ENCODE data around the gene ZC3H12A.

ZC3H12A gene

DNA sequence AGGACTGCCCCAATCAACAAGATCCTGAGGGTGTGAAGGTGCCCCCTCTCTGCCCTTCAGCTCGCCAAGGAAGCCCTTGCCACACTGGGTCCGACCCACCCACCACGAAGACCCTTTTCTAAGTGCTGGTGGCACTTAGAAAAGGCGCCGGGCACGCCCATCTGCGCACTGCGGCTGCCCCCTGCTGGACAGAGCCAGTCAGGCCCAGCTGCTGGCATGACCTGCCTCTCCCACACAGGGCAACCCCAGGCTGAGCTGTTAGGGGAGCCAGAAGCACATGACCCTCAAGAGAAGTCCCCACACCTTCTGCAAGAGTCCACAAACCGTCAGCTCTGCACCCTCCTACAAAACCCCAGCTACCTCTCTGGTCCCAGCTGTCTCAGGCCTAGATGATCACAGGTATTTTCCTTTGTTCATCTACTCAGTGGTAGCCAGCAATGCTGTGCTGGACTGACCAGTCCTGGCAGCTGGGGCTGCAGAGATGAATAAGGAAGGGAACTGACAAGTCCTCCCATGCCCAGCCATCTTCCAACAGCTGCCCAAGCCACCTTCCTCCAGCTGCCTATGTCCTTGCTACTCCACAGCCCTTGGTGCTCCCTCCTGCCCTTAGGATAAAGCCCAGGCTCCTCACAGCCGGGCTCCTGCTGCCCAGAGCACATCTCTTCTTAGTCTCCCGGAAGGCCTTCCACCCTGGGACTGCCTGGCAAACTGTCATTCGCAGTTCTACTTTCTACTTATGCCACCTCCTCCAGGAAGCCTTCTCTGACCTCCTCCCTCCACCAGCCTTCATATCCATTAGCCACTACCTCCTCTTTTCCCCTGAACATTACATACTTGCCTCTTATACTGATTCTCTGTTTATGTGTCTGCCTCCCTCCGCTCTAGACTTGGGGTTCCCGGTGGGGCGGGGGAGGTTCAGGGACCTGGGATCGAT, 39.8 kb upstream of the ZC3H12A start:
- no peak overlapping the region for H3K4me3 ChIP-seq (ENCODE audit: insufficient read length, low read depth)
- DNase-seq (ENCODE audit: low read depth, low spot score): peak; percentile 72
- H3K9ac ChIP-seq (ENCODE audit: insufficient read length, low read depth): peak overlapping the region; percentile 12
- H3K9me3 ChIP-seq (ENCODE audit: insufficient read depth, low read length): no peaks in the 10 kb centered on the region
- peaks cover 9% of the 10 kb centered on the region for H3K27me3 ChIP-seq (ENCODE audit: insufficient read depth, insufficient read length)
- H3K36me3 ChIP-seq (ENCODE audit: insufficient read depth, insufficient read length, low read length): no peaks in the 10 kb centered on the region
- TF ChIP-seq ZNF274 (IDR thresholded peaks at IDR 0.05; ENCODE audit: low read depth, low read length): no peak
- TF ChIP-seq YY1 (IDR thresholded peaks at IDR 0.05; ENCODE audit: insufficient read depth, insufficient read length): no peak
- TF ChIP-seq SUZ12 (IDR thresholded peaks at IDR 0.05; ENCODE audit: extremely low read depth, insufficient read depth, insufficient read length): no peak
- peaks cover 37% of the 10 kb centered on the region for H3K4me1 ChIP-seq (ENCODE audit: insufficient read depth, insufficient read length)

DNA sequence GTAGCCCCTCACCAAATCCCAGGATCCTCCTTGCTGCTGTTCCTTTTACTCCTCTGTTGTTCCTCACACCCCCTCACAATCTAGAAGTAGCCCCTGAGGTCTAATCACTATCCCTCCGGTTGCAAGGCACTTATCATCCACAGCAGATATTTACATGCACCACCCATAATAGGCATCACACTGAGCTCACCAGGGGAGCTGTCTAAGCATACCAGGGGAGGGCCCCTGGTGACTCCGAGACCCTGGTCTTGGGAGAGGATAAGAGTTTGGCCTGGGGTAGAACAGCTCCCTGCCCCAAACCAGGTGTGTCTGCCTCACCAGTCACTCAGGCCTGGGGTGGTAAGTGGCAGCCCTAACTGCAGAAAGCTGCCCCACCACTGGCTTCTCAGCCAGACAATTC, 37.3 kb upstream of the ZC3H12A start:
- H3K36me3 ChIP-seq (ENCODE audit: insufficient read depth, insufficient read length, low read length): no peaks in the 10 kb centered on the region
- no peak for DNase-seq (ENCODE audit: low read depth, low spot score)
- H3K9ac ChIP-seq (ENCODE audit: insufficient read length, low read depth): no peak overlapping the region
- TF ChIP-seq SUZ12 (IDR thresholded peaks at IDR 0.05; ENCODE audit: extremely low read depth, insufficient read depth, insufficient read length) (no peak), YY1 (IDR thresholded peaks at IDR 0.05; ENCODE audit: insufficient read depth, insufficient read length) (no peak), ZNF274 (IDR thresholded peaks at IDR 0.05; ENCODE audit: low read depth, low read length) (no peak)
- H3K4me1 ChIP-seq (ENCODE audit: insufficient read depth, insufficient read length): peaks cover 33% of the 10 kb centered on the region
- peaks cover 10% of the 10 kb centered on the region for H3K27me3 ChIP-seq (ENCODE audit: insufficient read depth, insufficient read length)
- no peaks in the 10 kb centered on the region for H3K9me3 ChIP-seq (ENCODE audit: insufficient read depth, low read length)
- no peak overlapping the region for H3K4me3 ChIP-seq (ENCODE audit: insufficient read length, low read depth)

DNA sequence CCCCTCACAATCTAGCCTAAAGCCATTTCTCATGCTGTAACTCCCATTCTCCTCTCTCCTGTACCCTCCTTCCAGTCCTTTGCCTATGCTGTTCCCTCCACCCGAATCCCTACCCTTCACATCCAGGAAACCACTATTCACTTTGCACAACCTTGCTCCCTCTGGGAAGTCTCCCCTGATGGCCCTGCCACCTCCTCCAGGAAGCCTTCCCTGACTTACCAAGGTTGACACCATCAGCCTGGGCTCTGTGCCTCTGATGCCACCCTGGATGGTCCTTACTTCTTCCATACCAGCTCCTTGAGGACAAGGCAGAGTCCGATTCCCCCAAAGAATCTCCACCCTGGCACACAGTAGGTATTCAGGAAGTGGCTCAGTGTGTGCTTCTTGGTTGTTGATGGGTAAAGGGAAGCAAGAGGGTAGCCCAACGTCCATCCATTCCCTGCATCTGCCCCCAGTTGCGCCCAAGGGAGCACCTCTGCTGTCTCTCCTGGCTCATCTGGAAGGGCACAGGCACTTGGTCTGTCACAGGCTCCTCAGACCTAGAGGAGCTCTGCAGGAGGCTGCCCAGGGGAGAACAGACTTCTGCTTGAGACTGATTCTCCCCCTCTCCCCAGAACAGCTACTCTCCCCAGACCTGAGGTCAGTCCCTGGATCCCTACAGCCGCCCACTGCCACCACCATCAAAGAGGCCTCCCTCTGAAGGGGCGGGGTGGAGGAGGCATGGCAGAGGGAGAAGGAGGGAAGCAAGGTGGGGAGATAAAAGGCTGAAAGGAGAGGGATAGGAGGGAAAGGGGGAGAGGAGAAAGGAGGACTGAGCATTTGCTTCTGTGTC, 36.1 kb upstream of the ZC3H12A start:
- TF ChIP-seq ZNF274 (IDR thresholded peaks at IDR 0.05; ENCODE audit: low read depth, low read length) (no peak), SUZ12 (IDR thresholded peaks at IDR 0.05; ENCODE audit: extremely low read depth, insufficient read depth, insufficient read length) (no peak), YY1 (IDR thresholded peaks at IDR 0.05; ENCODE audit: insufficient read depth, insufficient read length) (no peak)
- H3K9me3 ChIP-seq (ENCODE audit: insufficient read depth, low read length): no peaks in the 10 kb centered on the region
- H3K4me3 ChIP-seq (ENCODE audit: insufficient read length, low read depth): no peak overlapping the region
- peaks cover 22% of the 10 kb centered on the region for H3K27me3 ChIP-seq (ENCODE audit: insufficient read depth, insufficient read length)
- peaks cover 29% of the 10 kb centered on the region for H3K4me1 ChIP-seq (ENCODE audit: insufficient read depth, insufficient read length)
- H3K9ac ChIP-seq (ENCODE audit: insufficient read length, low read depth): no peak overlapping the region
- no peaks in the 10 kb centered on the region for H3K36me3 ChIP-seq (ENCODE audit: insufficient read depth, insufficient read length, low read length)
- DNase-seq (ENCODE audit: low read depth, low spot score): no peak

DNA sequence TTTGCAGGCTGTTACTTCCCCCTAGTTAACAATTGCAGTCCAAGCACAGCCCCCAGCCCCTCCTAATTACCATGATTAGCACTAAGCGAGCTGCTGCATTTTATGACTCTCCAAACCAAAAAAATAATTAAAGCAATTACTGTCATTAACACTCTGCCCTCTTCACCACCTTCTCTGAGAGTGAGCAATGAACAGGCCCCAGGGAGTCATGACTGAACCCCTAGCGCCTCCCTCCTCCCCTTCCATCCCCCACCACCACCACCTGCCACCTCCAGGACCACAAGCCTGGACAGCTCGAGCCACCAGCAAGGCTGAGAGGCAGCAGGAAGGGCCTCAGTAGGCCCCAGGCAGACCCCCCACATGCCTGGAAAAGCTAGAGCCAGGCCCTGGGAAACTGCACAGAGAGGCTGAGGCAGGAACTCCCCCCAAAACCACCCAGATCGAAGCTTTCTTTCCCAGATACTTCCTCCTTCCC, 35.5 kb upstream of the ZC3H12A start:
- Histone ChIP-seq H3K4me1 (ENCODE audit: insufficient read depth, insufficient read length) (peaks cover 28% of the 10 kb centered on the region), H3K9ac (ENCODE audit: insufficient read length, low read depth) (no peak overlapping the region), H3K9me3 (ENCODE audit: insufficient read depth, low read length) (no peaks in the 10 kb centered on the region), H3K4me3 (ENCODE audit: insufficient read length, low read depth) (no peak overlapping the region), H3K27me3 (ENCODE audit: insufficient read depth, insufficient read length) (peaks cover 22% of the 10 kb centered on the region), H3K36me3 (ENCODE audit: insufficient read depth, insufficient read length, low read length) (no peaks in the 10 kb centered on the region)
- no peak for TF ChIP-seq SUZ12 (IDR thresholded peaks at IDR 0.05; ENCODE audit: extremely low read depth, insufficient read depth, insufficient read length)
- no peak for TF ChIP-seq ZNF274 (IDR thresholded peaks at IDR 0.05; ENCODE audit: low read depth, low read length)
- TF ChIP-seq YY1 (IDR thresholded peaks at IDR 0.05; ENCODE audit: insufficient read depth, insufficient read length): no peak
- no peak for DNase-seq (ENCODE audit: low read depth, low spot score)

DNA sequence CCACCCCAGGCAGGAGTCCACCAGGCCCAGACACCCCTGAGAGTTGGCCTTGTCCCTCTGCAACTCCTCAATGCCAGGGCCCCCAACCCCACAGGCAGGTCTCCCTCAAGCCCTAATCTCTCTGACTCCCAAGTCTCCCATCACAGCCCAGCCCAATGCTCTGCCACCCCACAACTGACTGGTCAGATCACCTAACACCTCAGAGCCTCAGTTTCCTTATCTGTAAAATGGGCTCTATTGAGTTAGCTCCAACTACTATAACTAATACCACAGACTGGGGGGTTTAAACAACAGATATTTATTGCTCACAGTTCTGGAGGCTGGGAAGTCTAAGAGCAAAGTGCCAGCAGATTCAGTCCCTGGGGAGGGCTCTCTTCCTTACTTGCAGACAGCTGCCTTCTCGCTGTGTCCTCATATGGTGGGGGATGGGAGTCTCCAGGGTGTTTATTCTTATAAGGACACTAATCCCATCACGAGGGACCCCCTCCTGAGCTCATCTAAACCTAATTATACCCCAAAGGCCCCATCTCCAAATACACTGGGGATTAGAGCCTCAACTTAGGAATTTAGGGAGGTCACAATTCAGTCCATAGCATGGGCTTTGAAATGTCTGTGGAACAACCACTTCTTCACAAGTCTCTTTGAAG, 34.9 kb upstream of the ZC3H12A start:
- Histone ChIP-seq H3K4me3 (ENCODE audit: insufficient read length, low read depth) (no peak overlapping the region), H3K36me3 (ENCODE audit: insufficient read depth, insufficient read length, low read length) (no peaks in the 10 kb centered on the region), H3K9me3 (ENCODE audit: insufficient read depth, low read length) (no peaks in the 10 kb centered on the region), H3K9ac (ENCODE audit: insufficient read length, low read depth) (no peak overlapping the region), H3K4me1 (ENCODE audit: insufficient read depth, insufficient read length) (peaks cover 25% of the 10 kb centered on the region), H3K27me3 (ENCODE audit: insufficient read depth, insufficient read length) (peaks cover 22% of the 10 kb centered on the region)
- peak; percentile 63 for DNase-seq (ENCODE audit: low read depth, low spot score)
- no peak for TF ChIP-seq ZNF274 (IDR thresholded peaks at IDR 0.05; ENCODE audit: low read depth, low read length)
- TF ChIP-seq SUZ12 (IDR thresholded peaks at IDR 0.05; ENCODE audit: extremely low read depth, insufficient read depth, insufficient read length): no peak
- TF ChIP-seq YY1 (IDR thresholded peaks at IDR 0.05; ENCODE audit: insufficient read depth, insufficient read length): no peak

DNA sequence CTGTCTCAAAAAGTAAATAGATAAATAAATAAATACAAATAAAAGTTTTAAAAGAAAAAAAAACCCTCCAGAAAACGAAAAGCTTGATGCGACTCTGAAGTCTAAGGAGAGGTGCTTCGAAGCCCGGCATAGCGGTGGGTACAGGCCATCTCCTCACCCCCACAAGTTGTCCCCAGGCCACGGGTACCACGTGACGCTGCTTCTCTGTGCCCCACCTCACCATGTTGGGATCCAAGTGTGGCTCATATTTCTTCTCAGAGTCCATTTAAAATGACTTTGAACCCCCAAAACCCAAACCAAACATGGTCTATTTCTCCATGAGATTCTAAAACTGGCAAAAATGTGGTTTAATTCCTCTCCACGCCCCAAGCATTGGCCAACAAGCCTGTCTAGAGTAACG, 32.9 kb upstream of the ZC3H12A start:
- TF ChIP-seq YY1 (IDR thresholded peaks at IDR 0.05; ENCODE audit: insufficient read depth, insufficient read length): no peak
- no peak for TF ChIP-seq ZNF274 (IDR thresholded peaks at IDR 0.05; ENCODE audit: low read depth, low read length)
- TF ChIP-seq SUZ12 (IDR thresholded peaks at IDR 0.05; ENCODE audit: extremely low read depth, insufficient read depth, insufficient read length): no peak
- Histone ChIP-seq H3K36me3 (ENCODE audit: insufficient read depth, insufficient read length, low read length) (no peaks in the 10 kb centered on the region), H3K9ac (ENCODE audit: insufficient read length, low read depth) (no peak overlapping the region)

More for the DNA sequence above, 32.9 kb upstream of the ZC3H12A start:
- no peak for DNase-seq (ENCODE audit: low read depth, low spot score)
- peaks cover 22% of the 10 kb centered on the region for H3K4me1 ChIP-seq (ENCODE audit: insufficient read depth, insufficient read length)
- no peaks in the 10 kb centered on the region for H3K9me3 ChIP-seq (ENCODE audit: insufficient read depth, low read length)
- peaks cover 25% of the 10 kb centered on the region for H3K27me3 ChIP-seq (ENCODE audit: insufficient read depth, insufficient read length)
- H3K4me3 ChIP-seq (ENCODE audit: insufficient read length, low read depth): no peak overlapping the region
